Common myeloid progenitor, CD34-positive (primary cell): ENCODE data around the gene GXYLT1.
"Not testable (repeated sequence)": the region's sequence is repeated elsewhere in the genome, so short reads cannot be mapped to it uniquely, and the experiment has no call there.

Source experiments
- CTCF ChIA-PET: fragments of 350-600 bp; sonication (Branson Sonifier 250); formaldehyde crosslinking; loops from one replicate; lab custom pipeline; 2021; ENCODE audit warnings: antibody characterized with exemption; lab: Charles Lee
- POLR2A ChIA-PET: fragments of 350-600 bp; sonication (Branson Sonifier 250); formaldehyde crosslinking; loops from one replicate; lab custom pipeline; 2021; ENCODE audit warnings: antibody characterized with exemption; lab: Charles Lee
- DNase-seq, 3 donors: peaks; one replicate each; pipeline versions ENCODE4 v3.0.0 to v3.0.0-alpha.2; 2013
- H3K27ac ChIP-seq, 2 experiments: 1 replicate in 1 of 2; 2 replicates in 1 of 2; pipeline ENCODE4 v1.7.0; 2013; ENCODE audit warnings: inconsistent platforms in 2 of 2, low read length in 2 of 2, mild to moderate bottlenecking in 2 of 2, low read depth in 1 of 2, moderate library complexity in 1 of 2; ENCODE audit not compliant: severe bottlenecking in 2 of 2, insufficient read depth in 1 of 2, poor library complexity in 1 of 2
- H3K27me3 ChIP-seq, 5 experiments: replicated peaks in 2 of 5; 1 replicate in 3 of 5; 2 replicates in 2 of 5; pipeline versions ENCODE4 v1.6.1 to v1.7.0; 2013; ENCODE audit warnings: low read length in 4 of 5, mild to moderate bottlenecking in 2 of 5, moderate library complexity in 2 of 5, inconsistent platforms in 1 of 5; ENCODE audit not compliant: insufficient read depth in 5 of 5, control insufficient read depth in 4 of 5
- H3K36me3 ChIP-seq, 4 experiments: 1 replicate in 2 of 4; 2 replicates in 2 of 4; pipeline versions ENCODE4 v1.6.1 to v1.7.0; 2013; ENCODE audit warnings: low read length in 3 of 4, control low read depth in 1 of 4, mild to moderate bottlenecking in 1 of 4; ENCODE audit not compliant: control insufficient read depth in 4 of 4, insufficient read depth in 4 of 4
- H3K4me1 ChIP-seq, 4 experiments: 1 replicate in 3 of 4; 2 replicates in 1 of 4; pipeline versions ENCODE4 v1.6.1 to v1.7.1; 2013; ENCODE audit warnings: low read length in 3 of 4, mild to moderate bottlenecking in 3 of 4, control low read depth in 1 of 4, inconsistent platforms in 1 of 4, moderate library complexity in 1 of 4; ENCODE audit not compliant: control insufficient read depth in 4 of 4, insufficient read depth in 4 of 4; ENCODE audit errors: control extremely low read depth in 1 of 4
- H3K4me3 ChIP-seq, 7 experiments: 1 replicate in 4 of 7; 2 replicates in 3 of 7; pipeline versions ENCODE4 v1.5.1 to v1.7.0; 2013; ENCODE audit warnings: mild to moderate bottlenecking in 7 of 7, low read length in 6 of 7, moderate library complexity in 6 of 7, inconsistent platforms in 2 of 7, low read depth in 2 of 7, control low read depth in 1 of 7; ENCODE audit not compliant: insufficient read depth in 4 of 7, control insufficient read depth in 1 of 7; ENCODE audit errors: extremely low read depth in 1 of 7
- H3K9me3 ChIP-seq, 5 experiments: 1 replicate in 4 of 5; 2 replicates in 1 of 5; pipeline versions ENCODE4 v1.6.1 to v1.7.1; 2013; ENCODE audit warnings: low read length in 4 of 5, mild to moderate bottlenecking in 2 of 5, inconsistent platforms in 1 of 5, low read depth in 1 of 5, moderate library complexity in 1 of 5; ENCODE audit not compliant: control insufficient read depth in 4 of 5, insufficient read depth in 2 of 5; ENCODE audit errors: control extremely low read depth in 1 of 5
- WGBS: methylation state at CpG from one replicate; pipeline ENCODE4 v1.1.5; 2013; ENCODE audit not compliant: insufficient coverage; 5-methylcytosine and 5-hydroxymethylcytosine counted together

GXYLT1 gene

GRCh38 chr12:42059127-42059526 is 85.5 kb downstream of the GXYLT1 start:
- ChIA-PET CTCF (no interaction called here), POLR2A (no interaction called here)
- H3K27me3 ChIP-seq = no peaks in the 10 kb centered on the region
- no peak overlapping the region for H3K27ac ChIP-seq
- peaks cover 0 to 10% (median 2%) of the 10 kb centered on the region in 5 experiments for H3K9me3 ChIP-seq
- H3K4me3 ChIP-seq = no peak overlapping the region
- H3K4me1 ChIP-seq = no peaks in the 10 kb centered on the region
- H3K36me3 ChIP-seq = no peaks in the 10 kb centered on the region
- DNase-seq = no peak

- no peaks in the 10 kb centered on the region for H3K36me3 ChIP-seq
- H3K27ac ChIP-seq = no peak overlapping the region
- H3K27me3 ChIP-seq = no peaks in the 10 kb centered on the region
- no CpG with 5 or more reads among the region's 3 CpGs for WGBS
- H3K4me1 ChIP-seq = no peaks in the 10 kb centered on the region
- ChIA-PET CTCF (interaction anchor here (1.3 to 2.4 kb wide), 2 partner anchors 13 to 32 kb away, joined by 3 to 6 read pairs; no protein-coding TSS in a partner anchor), POLR2A (no interaction called here)
- peak in 2 of 3 donors; percentile 18 to 25 for DNase-seq
- no peak overlapping the region for H3K4me3 ChIP-seq
- peaks cover 0 to 7% (median 0%) of the 10 kb centered on the region in 5 experiments for H3K9me3 ChIP-seq
These were observed 88.5 kb downstream of the GXYLT1 start for GRCh38 chr12:42056130-42056529.

- 100% methylated on average over 2 of the region's 2 CpGs for WGBS
These were observed 91.2 kb downstream of the GXYLT1 start for GRCh38 chr12:42053456-42053855.

GRCh38 chr12:42048980-42049379 is 95.7 kb downstream of the GXYLT1 start:
- DNase-seq, POLR2A ChIA-PET, H3K27ac ChIP-seq, H3K4me3 ChIP-seq, CTCF ChIA-PET, H3K4me1 ChIP-seq, H3K27me3 ChIP-seq, H3K36me3 ChIP-seq, H3K9me3 ChIP-seq: not testable (repeated sequence)
- WGBS = no CpG with 5 or more reads among the region's 8 CpGs

More at GRCh38 chr12:42053456-42053855, 91.2 kb downstream of the GXYLT1 start:
- H3K4me1 ChIP-seq = no peaks in the 10 kb centered on the region
- H3K4me3 ChIP-seq = no peak overlapping the region
- POLR2A ChIA-PET = no interaction called here
- no peaks in the 10 kb centered on the region for H3K27me3 ChIP-seq
- no peaks in the 10 kb centered on the region for H3K36me3 ChIP-seq
- H3K9me3 ChIP-seq = peaks cover 0 to 3% (median 0%) of the 10 kb centered on the region in 5 experiments
- H3K27ac ChIP-seq = no peak overlapping the region
- CTCF ChIA-PET = interaction anchor here (0.6 kb wide), 1 partner anchor 50 kb away, joined by 3 read pairs; no protein-coding TSS in a partner anchor
- no peak for DNase-seq

GRCh38 chr12:42039577-42039976 is 105.1 kb downstream of the GXYLT1 start:
- Histone ChIP-seq H3K27ac (no peak overlapping the region), H3K4me3 (no peak overlapping the region), H3K4me1 (no peaks in the 10 kb centered on the region), H3K36me3 (no peaks in the 10 kb centered on the region), H3K27me3 (no peaks in the 10 kb centered on the region), H3K9me3 (no peaks in the 10 kb centered on the region)
- POLR2A ChIA-PET = no interaction called here
- no peak for DNase-seq
- CTCF ChIA-PET = no interaction called here

- WGBS = 97% methylated on average over 4 of the region's 5 CpGs
- Histone ChIP-seq H3K27ac (no peak overlapping the region), H3K4me3 (no peak overlapping the region), H3K27me3 (no peaks in the 10 kb centered on the region), H3K4me1 (no peaks in the 10 kb centered on the region), H3K36me3 (no peaks in the 10 kb centered on the region), H3K9me3 (no peaks in the 10 kb centered on the region)
- POLR2A ChIA-PET = no interaction called here
- DNase-seq = no peak
- CTCF ChIA-PET = no interaction called here
These were observed 105.5 kb downstream of the GXYLT1 start for GRCh38 chr12:42039176-42039575.

- 100% methylated on average over 3 of the region's 4 CpGs for WGBS
These were observed 112.7 kb downstream of the GXYLT1 start for GRCh38 chr12:42031847-42032564.

More at GRCh38 chr12:42031847-42032564, 112.7 kb downstream of the GXYLT1 start:
- CTCF ChIA-PET = no interaction called here
- Histone ChIP-seq H3K9me3 (no peaks in the 10 kb centered on the region), H3K36me3 (no peaks in the 10 kb centered on the region), H3K4me3 (no peak overlapping the region), H3K4me1 (peaks cover 0 to 3% (median 0%) of the 10 kb centered on the region in 4 experiments), H3K27me3 (no peaks in the 10 kb centered on the region), H3K27ac (no peak overlapping the region)
- POLR2A ChIA-PET = interaction anchor here (1.1 kb wide), 1 partner anchor 51 kb away, joined by 4 read pairs; no protein-coding TSS in a partner anchor
- DNase-seq = no peak
